ENCODE measurements around the gene NQO2.

Gene NQO2

GRCh38 chr6:2969549-2969948, 30.1 kb upstream of the NQO2 start:
- TF ChIP-seq ZFP3 (tag by site-specific recombination; IDR thresholded peaks at IDR 0.05; ENCODE audit: low read depth) (no peak), ZBTB17 (tag by site-specific recombination; IDR thresholded peaks at IDR 0.05) (peak; percentile 84), YY2 (tag by site-specific recombination; IDR thresholded peaks at IDR 0.05) (no peak)
- TF ChIP-seq, protein P1, sequence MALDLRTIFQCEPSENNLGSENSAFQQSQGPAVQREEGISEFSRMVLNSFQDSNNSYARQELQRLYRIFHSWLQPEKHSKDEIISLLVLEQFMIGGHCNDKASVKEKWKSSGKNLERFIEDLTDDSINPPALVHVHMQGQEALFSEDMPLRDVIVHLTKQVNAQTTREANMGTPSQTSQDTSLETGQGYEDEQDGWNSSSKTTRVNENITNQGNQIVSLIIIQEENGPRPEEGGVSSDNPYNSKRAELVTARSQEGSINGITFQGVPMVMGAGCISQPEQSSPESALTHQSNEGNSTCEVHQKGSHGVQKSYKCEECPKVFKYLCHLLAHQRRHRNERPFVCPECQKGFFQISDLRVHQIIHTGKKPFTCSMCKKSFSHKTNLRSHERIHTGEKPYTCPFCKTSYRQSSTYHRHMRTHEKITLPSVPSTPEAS (tag by site-specific recombination; IDR thresholded peaks at IDR 0.05): peak; percentile 50; the same call in 1 of the 2 replicates
- TF ChIP-seq, protein P2, sequence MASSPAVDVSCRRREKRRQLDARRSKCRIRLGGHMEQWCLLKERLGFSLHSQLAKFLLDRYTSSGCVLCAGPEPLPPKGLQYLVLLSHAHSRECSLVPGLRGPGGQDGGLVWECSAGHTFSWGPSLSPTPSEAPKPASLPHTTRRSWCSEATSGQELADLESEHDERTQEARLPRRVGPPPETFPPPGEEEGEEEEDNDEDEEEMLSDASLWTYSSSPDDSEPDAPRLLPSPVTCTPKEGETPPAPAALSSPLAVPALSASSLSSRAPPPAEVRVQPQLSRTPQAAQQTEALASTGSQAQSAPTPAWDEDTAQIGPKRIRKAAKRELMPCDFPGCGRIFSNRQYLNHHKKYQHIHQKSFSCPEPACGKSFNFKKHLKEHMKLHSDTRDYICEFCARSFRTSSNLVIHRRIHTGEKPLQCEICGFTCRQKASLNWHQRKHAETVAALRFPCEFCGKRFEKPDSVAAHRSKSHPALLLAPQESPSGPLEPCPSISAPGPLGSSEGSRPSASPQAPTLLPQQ (tag by site-specific recombination; IDR thresholded peaks at IDR 0.05): 0 out of 2 replicates have a peak, but pooled peaks have one; percentile 28
- Histone ChIP-seq H3K9me3 (ENCODE audit: control insufficient read depth, insufficient read depth, low read depth, low read length) (no peaks in the 10 kb centered on the region), H3K36me3 (ENCODE audit: control insufficient read depth in 2 of 2, insufficient read depth in 1 of 2, low read length in 2 of 2) (peaks cover 0 to 4% of the 10 kb centered on the region in 2 experiments; a peak in 1 of 3 replicates), H3K4me1 (ENCODE audit: control insufficient read depth, insufficient read depth, low read length) (peaks cover 6% of the 10 kb centered on the region), H3K27ac (ENCODE audit: extremely low read depth, low read depth, low read length) (no peak overlapping the region), H3K4me3 (ENCODE audit: low read depth, low read length) (no peak overlapping the region)
- ChIA-PET CTCF (interaction anchor here (0.8 to 1.0 kb wide), 3 partner anchors 17 to 123 kb away, joined by 3 to 9 read pairs (median 4); no protein-coding TSS in a partner anchor), POLR2A (no interaction called here)

DNA sequence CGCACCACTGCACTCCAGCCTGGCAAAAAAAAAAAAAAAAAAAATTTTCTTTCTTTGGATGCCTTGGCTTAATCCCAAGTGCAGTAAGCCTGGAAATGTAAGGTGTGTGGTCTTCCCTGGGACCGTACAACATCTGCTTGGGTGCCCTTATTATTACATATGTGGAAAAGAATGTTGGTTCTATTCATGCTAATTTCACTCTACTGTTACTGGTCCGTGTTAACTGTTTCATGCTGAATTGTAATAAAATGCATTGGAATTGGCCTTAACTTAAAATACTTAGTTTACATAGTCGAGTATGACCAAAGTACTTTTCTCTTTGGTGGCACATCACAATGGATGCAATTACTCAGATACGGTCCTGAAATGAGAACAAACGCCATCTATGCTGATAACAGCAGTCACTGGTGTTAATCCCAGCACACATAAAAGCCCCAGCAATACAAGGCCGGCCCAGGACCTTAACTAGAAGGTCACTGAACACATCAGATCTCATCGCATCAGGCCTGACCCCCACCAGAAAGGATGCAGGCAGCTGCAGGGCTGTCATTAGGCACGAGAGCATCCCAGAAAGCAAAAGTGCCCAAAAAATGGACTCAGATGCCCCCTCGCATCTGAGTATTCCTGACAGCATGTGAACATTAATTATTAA, 29.5 kb upstream of the NQO2 start:
- Histone ChIP-seq H3K4me1 (ENCODE audit: control insufficient read depth, insufficient read depth, low read length) (peaks cover 6% of the 10 kb centered on the region), H3K27ac (ENCODE audit: extremely low read depth, low read depth, low read length) (no peak overlapping the region; the same call in 1 of the 2 replicates), H3K9me3 (ENCODE audit: control insufficient read depth, insufficient read depth, low read depth, low read length) (no peaks in the 10 kb centered on the region), H3K36me3 (ENCODE audit: control insufficient read depth in 2 of 2, insufficient read depth in 1 of 2, low read length in 2 of 2) (peaks cover 0 to 4% of the 10 kb centered on the region in 2 experiments; a peak in 1 of 3 replicates), H3K4me3 (ENCODE audit: low read depth, low read length) (peak overlapping the region; percentile 70)
- ChIA-PET CTCF (interaction anchor here (0.6 to 0.7 kb wide), 2 partner anchors 15 to 73 kb away, joined by 3 read pairs; no protein-coding TSS in a partner anchor), POLR2A (no interaction called here)
- TF ChIP-seq ZNF600 (tag by site-specific recombination; IDR thresholded peaks at IDR 0.05) (peak; percentile 43; the same call in 1 of the 2 replicates), ZNF707 (tag by site-specific recombination; IDR thresholded peaks at IDR 0.05) (no peak), RBAK (tag by site-specific recombination; IDR thresholded peaks at IDR 0.05) (no peak), ZNF341 (tag by site-specific recombination; IDR thresholded peaks at IDR 0.05; ENCODE audit: low read depth) (no peak), SP3 (tag by site-specific recombination; IDR thresholded peaks at IDR 0.05) (no peak), ZNF548 (tag by site-specific recombination; IDR thresholded peaks at IDR 0.05) (no peak), ZNF626 (tag by site-specific recombination; IDR thresholded peaks at IDR 0.05) (no peak), ZBTB7A (tag by site-specific recombination; IDR thresholded peaks at IDR 0.05; ENCODE audit: low read depth) (no peak), KLF17 (tag by site-specific recombination; IDR thresholded peaks at IDR 0.05) (no peak), ZNF791 (tag by site-specific recombination; IDR thresholded peaks at IDR 0.05) (no peak), ZNF514 (tag by site-specific recombination; IDR thresholded peaks at IDR 0.05) (no peak), ZNF423 (tag by site-specific recombination; IDR thresholded peaks at IDR 0.05) (no peak), KLF16 (tag by site-specific recombination; IDR thresholded peaks at IDR 0.05) (no peak), ZBTB8A (tag by site-specific recombination; IDR thresholded peaks at IDR 0.05) (peak; percentile 16; the same call in 1 of the 2 replicates), ZNF747 (tag by site-specific recombination; IDR thresholded peaks at IDR 0.05) (no peak), SCRT2 (tag by site-specific recombination; IDR thresholded peaks at IDR 0.05) (no peak), ZNF585B (tag by site-specific recombination; IDR thresholded peaks at IDR 0.05) (no peak), ZNF654 (tag by site-specific recombination; IDR thresholded peaks at IDR 0.05; ENCODE audit: low read depth) (peak; percentile 5; the same call in 1 of the 2 replicates), ZBTB20 (tag by site-specific recombination; IDR thresholded peaks at IDR 0.05) (no peak; the same call in 1 of the 2 replicates), ZNF433 (tag by site-specific recombination; IDR thresholded peaks at IDR 0.05; ENCODE audit: low read depth) (no peak), ZNF501 (tag by site-specific recombination; IDR thresholded peaks at IDR 0.05) (no peak), ZBTB17 (tag by site-specific recombination; IDR thresholded peaks at IDR 0.05) (no peak; the same call in 1 of the 2 replicates)
- TF ChIP-seq, protein P2 (tag by site-specific recombination; IDR thresholded peaks at IDR 0.05): no peak
- TF ChIP-seq, protein P3, sequence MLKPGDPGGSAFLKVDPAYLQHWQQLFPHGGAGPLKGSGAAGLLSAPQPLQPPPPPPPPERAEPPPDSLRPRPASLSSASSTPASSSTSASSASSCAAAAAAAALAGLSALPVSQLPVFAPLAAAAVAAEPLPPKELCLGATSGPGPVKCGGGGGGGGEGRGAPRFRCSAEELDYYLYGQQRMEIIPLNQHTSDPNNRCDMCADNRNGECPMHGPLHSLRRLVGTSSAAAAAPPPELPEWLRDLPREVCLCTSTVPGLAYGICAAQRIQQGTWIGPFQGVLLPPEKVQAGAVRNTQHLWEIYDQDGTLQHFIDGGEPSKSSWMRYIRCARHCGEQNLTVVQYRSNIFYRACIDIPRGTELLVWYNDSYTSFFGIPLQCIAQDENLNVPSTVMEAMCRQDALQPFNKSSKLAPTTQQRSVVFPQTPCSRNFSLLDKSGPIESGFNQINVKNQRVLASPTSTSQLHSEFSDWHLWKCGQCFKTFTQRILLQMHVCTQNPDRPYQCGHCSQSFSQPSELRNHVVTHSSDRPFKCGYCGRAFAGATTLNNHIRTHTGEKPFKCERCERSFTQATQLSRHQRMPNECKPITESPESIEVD (tag by site-specific recombination; IDR thresholded peaks at IDR 0.05): peak; percentile 31; the same call in 1 of the 2 replicates
